GM12891 (cell line): ENCODE data around the gene DPY19L3.

ENCODE experiments used
- POLR2A ChIP-seq: IDR thresholded peaks from 2 replicates; pipeline ENCODE4 v1.6.1; 2011; ENCODE audit warnings: low read depth, low read length, control low read depth
- POLR2AphosphoS5 ChIP-seq: IDR thresholded peaks from 2 replicates; pipeline ENCODE4 v1.6.1; 2011; ENCODE audit warnings: low read depth, low read length, control low read depth
- SPI1 ChIP-seq: IDR thresholded peaks from 2 replicates; pipeline ENCODE4 v1.6.1; 2011; ENCODE audit warnings: low read depth, low read length, control low read depth
- TAF1 ChIP-seq: IDR thresholded peaks from 2 replicates; pipeline ENCODE4 v1.6.1; 2011; ENCODE audit warnings: low read depth, low read length, control low read depth

- TF ChIP-seq POLR2AphosphoS5 (no peak), POLR2A (no peak), TAF1 (no peak), SPI1 (no peak)
Observed at GRCh38 chr19:32358321-32358720, 47.2 kb upstream of the DPY19L3 start.
